CD4-positive, alpha-beta T cell (primary cell): Measurements from ENCODE around the gene CNTLN. TPM values are rescaled to one million over a fixed set of nuclear protein-coding genes. Genes with fewer than 3 reads are reported as not detected.

Source experiments
- ATAC-seq: fragments of 200-7000 bp; cut with Tn5 transposase; one replicate; pipeline ENCODE4 v1.10.0; 2022; ENCODE audit warnings: mild to moderate bottlenecking; ENCODE audit not compliant: poor library complexity
- CTCF ChIA-PET: fragments of 350-600 bp; sonication (Branson Sonifier 250); formaldehyde crosslinking; loops from one replicate; lab custom pipeline; 2021; ENCODE audit warnings: antibody characterized with exemption, inconsistent platforms; lab: Charles Lee
- POLR2A ChIA-PET: fragments of 350-600 bp; sonication (Branson Sonifier 250); formaldehyde crosslinking; loops from one replicate; lab custom pipeline; 2021; ENCODE audit warnings: antibody characterized with exemption, inconsistent platforms; lab: Charles Lee
- DNase-seq, 14 experiments: peaks; one replicate each; pipeline ENCODE4 v3.0.0-alpha.2; 2013 to 2020; ENCODE audit warnings: mixed read lengths in 2 of 14
- H3K27ac ChIP-seq, 2 donors: one replicate each; pipeline versions ENCODE4 v1.5.1 to v1.7.0; 2013; ENCODE audit warnings: low read length in 2 of 2, low read depth in 1 of 2, mild to moderate bottlenecking in 1 of 2
- H3K27me3 ChIP-seq, 2 experiments: 1 replicate in 1 of 2; 2 replicates in 1 of 2; pipeline versions ENCODE4 v1.6.1 to v1.7.0; 2013; ENCODE audit warnings: low read length in 2 of 2, control low read depth in 1 of 2, mild to moderate bottlenecking in 1 of 2, moderate library complexity in 1 of 2; ENCODE audit not compliant: insufficient read depth in 2 of 2, control insufficient read depth in 1 of 2
- H3K36me3 ChIP-seq: one replicate; pipeline ENCODE4 v1.6.1; 2013; ENCODE audit warnings: low read length, control low read depth; ENCODE audit not compliant: insufficient read depth
- H3K4me1 ChIP-seq: one replicate; pipeline ENCODE4 v1.6.1; 2013; ENCODE audit warnings: low read length, control low read depth; ENCODE audit not compliant: insufficient read depth
- H3K4me3 ChIP-seq: one replicate; pipeline ENCODE4 v1.5.1; 2013; ENCODE audit warnings: mild to moderate bottlenecking, low read length, moderate library complexity
- H3K9me3 ChIP-seq, 2 experiments: 1 replicate in 1 of 2; 2 replicates in 1 of 2; pipeline versions ENCODE4 v1.6.1 to v1.7.0; 2013; ENCODE audit warnings: low read length in 2 of 2, mild to moderate bottlenecking in 2 of 2, control low read depth in 1 of 2, moderate library complexity in 1 of 2; ENCODE audit not compliant: control insufficient read depth in 1 of 2, insufficient read depth in 1 of 2
- H3K27ac Mint-ChIP-seq: one replicate; pipeline ENCODE4 v1.8.0; 2020; ENCODE audit warnings: mixed read lengths
- H3K27me3 Mint-ChIP-seq: one replicate; pipeline ENCODE4 v1.8.0; 2021; ENCODE audit warnings: mixed read lengths
- H3K36me3 Mint-ChIP-seq: one replicate; pipeline ENCODE4 v1.8.0; 2021; ENCODE audit warnings: low read depth, mixed read lengths
- H3K4me1 Mint-ChIP-seq: one replicate; pipeline ENCODE4 v1.8.0; 2021; ENCODE audit warnings: low read depth, mixed read lengths
- H3K4me3 Mint-ChIP-seq: one replicate; pipeline ENCODE4 v1.8.0; 2020; ENCODE audit warnings: mild to moderate bottlenecking, mixed read lengths
- H3K9me3 Mint-ChIP-seq: one replicate; pipeline ENCODE4 v1.8.0; 2020; ENCODE audit warnings: mixed read lengths
- intact Hi-C, 2 experiments: fragments of 100-400 bp; cut with DNase I in 1 of 2; cut with micrococcal nuclease in 1 of 2; formaldehyde crosslinking; loops; one replicate each; pipeline versions ENCODE4 v1.15.1 to v1.9.0; 2023 to 2025; cut with DNase I, micrococcal nuclease
- total RNA-seq, 174 experiments: library from RNA in 2 of 174; stranded (reverse) in 2 of 174; gene quantifications; one replicate each; pipeline ENCODE4 v1.2.3 and lab custom pipeline; 2021 to 2026
- TF ChIP-seq, protein P1 (sequence below): fragments of 200-600 bp; IDR thresholded peaks from one replicate; pipeline ENCODE4 v1.8.0; 2022; ENCODE audit warnings: antibody characterized with exemption, mild to moderate bottlenecking

CNTLN gene
- total RNA-seq, 2 experiments from 2014 or later = 0.25 to 0.28 TPM

DNA sequence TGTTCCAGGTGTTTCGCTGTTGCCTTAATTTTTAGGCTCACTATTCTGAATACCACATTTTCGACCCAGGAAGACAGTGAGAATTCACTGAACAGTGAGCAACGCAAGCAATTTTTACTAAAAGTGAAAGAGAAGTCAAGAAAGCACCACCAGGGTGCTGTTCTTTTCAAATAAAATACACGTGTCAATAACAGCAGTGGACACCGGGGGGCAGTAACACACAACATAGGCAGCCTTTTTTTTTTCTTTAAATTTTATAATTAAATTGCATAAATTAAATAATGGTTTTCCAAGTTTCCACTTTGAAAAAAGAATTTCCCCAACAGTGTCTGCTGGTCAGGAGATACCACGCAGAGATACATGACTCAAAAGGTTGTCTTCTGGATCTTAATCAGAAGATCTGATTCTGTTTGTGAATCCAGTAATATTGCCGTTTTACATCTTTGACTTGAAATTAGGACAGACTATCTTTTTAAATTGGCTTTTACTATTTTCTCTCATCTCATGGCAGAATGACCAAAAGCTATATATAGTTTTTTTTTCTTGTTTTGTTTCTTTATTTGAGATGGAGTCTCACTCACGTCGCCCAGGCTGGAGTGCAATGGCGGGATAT lies 396.9 kb downstream of the CNTLN start:
- ChIA-PET POLR2A (no interaction called here), CTCF (no interaction called here)
- Histone ChIP-seq H3K4me1 (no peaks in the 10 kb centered on the region), H3K27me3 (no peaks in the 10 kb centered on the region), H3K27ac (no peak overlapping the region), H3K9me3 (peaks cover 0 to 7% of the 10 kb centered on the region in 2 experiments), H3K4me3 (no peak overlapping the region), H3K36me3 (no peaks in the 10 kb centered on the region)
- H3K9me3 Mint-ChIP-seq = no peaks in the 10 kb centered on the region
- H3K4me3 Mint-ChIP-seq = no peak overlapping the region
- no peak for ATAC-seq
- no peaks in the 10 kb centered on the region for H3K27me3 Mint-ChIP-seq
- H3K36me3 Mint-ChIP-seq = no peaks in the 10 kb centered on the region
- no peak overlapping the region for H3K27ac Mint-ChIP-seq
- TF ChIP-seq, protein P1, sequence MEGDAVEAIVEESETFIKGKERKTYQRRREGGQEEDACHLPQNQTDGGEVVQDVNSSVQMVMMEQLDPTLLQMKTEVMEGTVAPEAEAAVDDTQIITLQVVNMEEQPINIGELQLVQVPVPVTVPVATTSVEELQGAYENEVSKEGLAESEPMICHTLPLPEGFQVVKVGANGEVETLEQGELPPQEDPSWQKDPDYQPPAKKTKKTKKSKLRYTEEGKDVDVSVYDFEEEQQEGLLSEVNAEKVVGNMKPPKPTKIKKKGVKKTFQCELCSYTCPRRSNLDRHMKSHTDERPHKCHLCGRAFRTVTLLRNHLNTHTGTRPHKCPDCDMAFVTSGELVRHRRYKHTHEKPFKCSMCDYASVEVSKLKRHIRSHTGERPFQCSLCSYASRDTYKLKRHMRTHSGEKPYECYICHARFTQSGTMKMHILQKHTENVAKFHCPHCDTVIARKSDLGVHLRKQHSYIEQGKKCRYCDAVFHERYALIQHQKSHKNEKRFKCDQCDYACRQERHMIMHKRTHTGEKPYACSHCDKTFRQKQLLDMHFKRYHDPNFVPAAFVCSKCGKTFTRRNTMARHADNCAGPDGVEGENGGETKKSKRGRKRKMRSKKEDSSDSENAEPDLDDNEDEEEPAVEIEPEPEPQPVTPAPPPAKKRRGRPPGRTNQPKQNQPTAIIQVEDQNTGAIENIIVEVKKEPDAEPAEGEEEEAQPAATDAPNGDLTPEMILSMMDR = no peak
- intact Hi-C loops = loop anchor here in 1 of 2 experiments (10.0 kb wide), 1 partner anchor 1493 kb away; no protein-coding TSS in a partner anchor
- DNase-seq = no peak
- no peaks in the 10 kb centered on the region for H3K4me1 Mint-ChIP-seq

DNA sequence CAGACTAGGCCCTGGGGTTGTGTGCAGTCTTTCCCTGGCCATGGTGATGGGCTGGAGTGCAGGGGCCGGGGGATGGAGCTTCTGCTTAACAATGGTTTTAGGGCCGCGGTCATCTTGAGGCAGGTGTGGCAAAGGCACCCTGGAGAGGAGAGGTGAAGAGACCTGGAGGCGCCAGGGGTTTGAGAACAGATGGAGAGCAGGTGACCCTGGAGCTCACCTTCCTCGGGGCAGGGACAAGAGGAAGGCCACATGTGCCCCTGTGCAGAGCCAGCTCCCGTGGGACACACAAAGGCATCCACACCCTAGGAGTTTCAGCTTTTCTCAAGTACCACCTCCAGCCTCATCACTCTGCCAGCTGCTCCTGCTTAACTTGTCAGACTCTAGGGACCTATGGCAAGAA lies 397.6 kb downstream of the CNTLN start:
- POLR2A ChIA-PET = no interaction called here
- Mint-ChIP-seq H3K4me3 (no peak overlapping the region), H3K27me3 (no peaks in the 10 kb centered on the region), H3K9me3 (no peaks in the 10 kb centered on the region), H3K36me3 (no peaks in the 10 kb centered on the region), H3K4me1 (no peaks in the 10 kb centered on the region), H3K27ac (no peak overlapping the region)
- H3K27me3 ChIP-seq = no peaks in the 10 kb centered on the region
- TF ChIP-seq, protein P1 = no peak
- no peak overlapping the region for H3K27ac ChIP-seq
- intact Hi-C loops = loop anchor here in 1 of 2 experiments (10.0 kb wide), 1 partner anchor 1492 kb away; no protein-coding TSS in a partner anchor
- CTCF ChIA-PET = no interaction called here
- H3K4me3 ChIP-seq = no peak overlapping the region
- no peaks in the 10 kb centered on the region for H3K4me1 ChIP-seq
- H3K9me3 ChIP-seq = peaks cover 0 to 10% of the 10 kb centered on the region in 2 experiments
- DNase-seq (no peak), ATAC-seq (no peak)
- H3K36me3 ChIP-seq = no peaks in the 10 kb centered on the region

DNA sequence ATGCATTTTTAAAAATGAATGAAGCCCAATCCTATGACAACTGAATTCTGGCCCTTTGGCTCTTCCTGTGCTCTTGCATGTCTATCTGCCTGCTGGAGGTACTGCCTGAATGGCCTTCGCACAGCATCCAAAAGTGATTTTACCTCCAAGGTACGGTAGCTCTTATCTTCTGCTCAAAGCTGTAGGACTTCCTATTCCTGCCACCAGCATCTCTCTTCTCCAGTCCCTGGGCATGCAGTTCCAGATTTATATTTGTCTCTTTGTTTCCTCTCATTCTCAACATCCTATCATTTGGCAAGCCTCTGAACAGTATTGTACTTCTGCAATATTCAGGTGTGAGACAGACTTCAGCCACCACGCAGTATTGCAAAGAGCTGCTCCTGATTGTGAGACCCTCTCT lies 400.3 kb downstream of the CNTLN start:
- DNase-seq (no peak), ATAC-seq (no peak)
- ChIA-PET POLR2A (no interaction called here), CTCF (no interaction called here)
- no peaks in the 10 kb centered on the region for H3K9me3 Mint-ChIP-seq
- intact Hi-C loops = loop anchor here in 1 of 2 experiments (10.0 kb wide), 1 partner anchor 1490 kb away; no protein-coding TSS in a partner anchor
- H3K36me3 Mint-ChIP-seq = no peaks in the 10 kb centered on the region
- H3K27ac Mint-ChIP-seq = no peak overlapping the region
- no peaks in the 10 kb centered on the region for H3K27me3 ChIP-seq
- no peaks in the 10 kb centered on the region for H3K4me1 Mint-ChIP-seq
- TF ChIP-seq, protein P1 = no peak
- H3K27me3 Mint-ChIP-seq = no peaks in the 10 kb centered on the region
- H3K27ac ChIP-seq = no peak overlapping the region
- H3K9me3 ChIP-seq = peaks cover 0 to 11% of the 10 kb centered on the region in 2 experiments
- H3K4me3 Mint-ChIP-seq = no peak overlapping the region
- no peak overlapping the region for H3K4me3 ChIP-seq
- H3K4me1 ChIP-seq = no peaks in the 10 kb centered on the region
- no peaks in the 10 kb centered on the region for H3K36me3 ChIP-seq
